Hematopoietic multipotent progenitor cell treated with erythropoietin and hydrocortisone succinate and interleukin-3 and kit ligand, for 4 days (in vitro differentiated cells): ENCODE measurements around the gene OXT.

Experiments
- DNase-seq: peaks from one replicate; pipeline ENCODE4 v3.0.0-alpha.2; 2015

OXT gene

DNA sequence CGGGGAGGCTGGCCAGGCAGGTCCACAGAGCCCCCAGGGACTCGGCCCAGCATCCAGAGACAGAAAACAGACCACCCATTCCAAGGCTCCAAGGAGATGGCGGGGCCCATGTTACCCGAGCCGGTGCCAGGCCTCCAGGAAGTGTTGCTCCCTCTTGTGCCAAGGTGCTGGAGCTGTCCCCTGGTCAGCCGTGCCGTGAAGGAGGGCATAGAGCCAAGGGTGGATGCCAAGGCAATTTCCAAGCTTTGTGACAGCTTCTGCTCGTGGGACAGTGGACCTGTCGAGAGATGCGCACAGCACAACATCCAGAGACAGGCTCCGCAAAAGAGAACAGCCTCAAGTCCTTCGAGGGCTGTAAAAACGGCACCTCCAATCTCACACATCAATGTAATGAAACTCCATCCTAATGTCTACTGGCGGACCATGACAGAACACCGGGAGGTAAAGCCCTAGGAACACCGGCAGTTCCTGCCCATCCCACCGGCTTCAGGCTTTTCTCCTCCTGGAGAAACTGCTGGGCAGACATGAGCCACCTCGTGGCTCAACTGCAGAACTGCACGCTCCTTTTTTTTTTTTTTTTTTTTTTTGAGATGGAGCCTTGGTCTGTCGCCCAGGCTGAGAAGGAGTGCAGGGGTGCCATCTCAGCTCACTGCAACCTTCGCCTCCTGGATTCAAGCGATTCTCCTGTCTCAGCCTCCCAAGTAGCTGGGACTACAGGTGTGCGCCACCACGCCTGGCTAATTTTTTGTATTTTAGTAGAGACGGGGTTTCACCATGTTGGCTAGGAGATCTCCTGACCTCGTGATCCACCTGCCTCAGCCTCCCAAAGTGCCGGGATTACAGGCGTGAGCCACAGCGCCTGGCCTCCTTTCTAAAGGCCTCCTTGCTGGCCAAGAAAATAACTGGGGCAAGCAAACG is 44.0 kb downstream of the OXT start:
- DNase-seq = peak; percentile 76

DNA sequence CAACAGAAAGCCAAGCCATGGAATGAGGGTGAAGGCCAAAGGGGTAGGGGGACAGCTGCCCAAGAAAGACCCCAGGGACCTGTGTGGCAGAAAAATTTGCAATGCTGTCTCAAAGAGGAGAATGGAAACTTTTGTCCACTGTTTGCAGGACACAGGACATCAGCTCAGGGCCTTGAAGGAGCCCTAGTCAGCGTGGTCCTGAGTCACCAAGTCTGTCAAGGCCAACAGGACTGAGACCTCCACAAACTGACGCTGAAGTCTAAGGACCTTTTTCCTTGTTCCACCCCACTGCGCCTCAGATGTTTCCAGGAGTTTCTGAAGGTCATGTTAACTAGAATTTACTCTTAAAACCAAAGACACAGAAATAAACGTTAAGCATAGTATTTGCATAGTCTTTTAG is 44.9 kb downstream of the OXT start:
- DNase-seq = no peak

DNA sequence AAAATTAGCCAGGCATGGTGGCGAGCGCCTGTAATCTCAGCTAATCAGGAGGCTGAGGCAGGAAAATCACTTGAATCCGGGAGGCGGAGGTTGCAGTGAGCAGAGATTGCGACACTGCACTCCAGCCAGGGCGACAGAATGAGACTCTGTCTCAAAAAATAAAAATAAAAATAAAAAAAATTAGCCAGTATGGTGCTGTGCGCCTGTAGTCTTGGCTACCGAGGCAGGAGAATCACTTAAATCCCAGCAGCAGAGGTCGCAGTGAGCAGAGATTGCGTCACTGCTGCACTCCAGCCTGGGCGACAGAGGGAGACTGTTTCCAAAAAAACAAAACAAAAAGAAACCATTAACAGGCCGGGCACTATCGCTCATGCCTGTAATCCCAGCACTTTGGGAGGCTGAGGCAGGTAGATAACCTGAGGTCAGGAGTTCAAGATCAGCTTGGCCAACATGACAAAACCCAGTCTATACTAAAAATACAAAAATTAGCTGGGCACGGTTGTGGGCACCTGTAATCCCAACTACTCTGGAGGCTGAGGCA is 46.5 kb downstream of the OXT start:
- peak; percentile 89 for DNase-seq

DNA sequence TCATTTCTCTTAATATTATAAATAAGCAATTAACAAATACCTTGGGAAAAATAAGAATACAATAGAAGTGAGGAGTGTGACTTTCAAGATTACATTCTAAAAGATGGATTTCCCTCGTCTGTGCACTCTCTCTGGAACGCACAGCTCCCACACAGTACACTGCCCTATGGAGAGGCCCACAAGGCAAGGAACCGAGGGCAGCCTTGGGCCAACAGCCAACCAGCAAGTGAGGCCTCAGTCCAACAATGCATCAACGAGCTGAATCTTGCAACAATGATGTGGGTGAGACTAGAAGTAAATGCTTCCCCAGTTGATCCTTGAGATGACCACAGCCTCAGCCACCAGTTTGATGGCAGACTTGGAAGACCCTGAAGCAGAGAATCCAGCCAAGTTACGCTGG is 47.6 kb downstream of the OXT start:
- DNase-seq = no peak

DNA sequence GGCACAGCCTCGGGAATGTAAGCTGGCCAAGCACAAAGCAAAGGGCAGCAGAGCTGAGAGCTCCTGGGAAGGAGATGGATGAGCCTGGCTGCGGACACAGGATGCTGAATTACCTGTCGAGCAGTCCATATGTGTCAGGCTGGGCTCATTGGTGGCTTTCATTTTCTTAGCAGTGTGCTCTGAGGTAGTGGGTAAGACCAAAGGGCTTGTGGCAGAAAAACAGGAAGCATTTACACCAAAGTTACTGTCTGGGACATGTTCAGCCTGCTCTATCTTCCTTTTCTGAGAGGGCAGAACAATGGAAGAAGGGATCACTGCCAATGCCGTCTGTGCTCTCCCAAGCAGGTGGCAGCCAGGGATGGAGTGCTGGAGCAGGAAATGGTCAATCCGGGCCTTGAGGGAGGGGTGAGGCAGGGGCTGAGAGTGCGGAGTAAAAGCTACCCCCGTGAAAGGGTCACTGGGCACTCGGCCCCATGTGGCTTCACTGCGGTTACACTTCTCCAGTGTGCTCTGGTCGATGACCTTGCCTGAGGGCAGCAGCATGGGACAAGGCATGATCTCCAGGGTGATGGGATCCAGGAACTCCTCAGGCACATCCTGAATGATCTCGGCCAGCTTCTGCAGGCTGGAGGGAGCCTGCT is 50.0 kb downstream of the OXT start:
- DNase-seq = peak; percentile 49
